Keratinocyte (primary cell): Measurements from ENCODE around the gene SOD2. TPM values are rescaled to one million over a fixed set of nuclear protein-coding genes. Genes with fewer than 3 reads are reported as not detected.
"Not testable (repeated sequence)": the region's sequence is repeated elsewhere in the genome, so short reads cannot be mapped to it uniquely, and the experiment has no call there.

ENCODE experiments used
- DNase-seq: peaks from one replicate; pipeline ENCODE4 v3.0.0-alpha.2; 2011; ENCODE audit warnings: low read depth, missing footprints, low spot score
- FAIRE-seq: peaks from 2 replicates; lab custom pipeline; 2011; peaks lifted over from hg19 to GRCh38; lab: Jason Lieb, UNC
- H2AFZ ChIP-seq: 2 replicates; pipeline ENCODE4 v1.6.0; 2012; ENCODE audit warnings: low read length, control low read depth, inconsistent platforms; ENCODE audit not compliant: control insufficient read depth
- H3K27ac ChIP-seq: 2 replicates; pipeline ENCODE4 v1.5.1; 2011; ENCODE audit warnings: low read length; ENCODE audit not compliant: control insufficient read depth, insufficient read depth
- H3K27me3 ChIP-seq: 3 replicates; pipeline ENCODE4 v1.6.0; 2011; ENCODE audit warnings: low read length; ENCODE audit not compliant: control insufficient read depth, insufficient read depth; ENCODE audit errors: extremely low read depth
- H3K36me3 ChIP-seq, 2 experiments: 2 replicates in 1 of 2; 3 replicates in 1 of 2; pipeline ENCODE4 v1.5.1; 2011; ENCODE audit warnings: low read length in 2 of 2, mild to moderate bottlenecking in 1 of 2; ENCODE audit not compliant: control insufficient read depth in 2 of 2, insufficient read depth in 2 of 2; ENCODE audit errors: extremely low read depth in 1 of 2
- H3K4me1 ChIP-seq: 3 replicates; pipeline ENCODE4 v1.5.1; 2011; ENCODE audit warnings: low read length; ENCODE audit not compliant: control insufficient read depth, insufficient read depth; ENCODE audit errors: extremely low read depth
- H3K4me2 ChIP-seq: 3 replicates; pipeline ENCODE4 v1.6.0; 2011; ENCODE audit warnings: low read depth, low read length; ENCODE audit not compliant: control insufficient read depth, insufficient read depth; ENCODE audit errors: extremely low read depth
- H3K4me3 ChIP-seq, 3 experiments: fragments of 200-600 bp in 1 of 3; sonication (generic) in 1 of 3; 2 replicates in 2 of 3; 3 replicates in 1 of 3; pipeline ENCODE4 v1.5.1; 2011 to 2016; ENCODE audit warnings: low read length in 3 of 3, mild to moderate bottlenecking in 3 of 3, control low read depth in 2 of 3, inconsistent platforms in 1 of 3, low read depth in 1 of 3, mixed read lengths in 1 of 3, mixed run types in 1 of 3, moderate library complexity in 1 of 3; ENCODE audit not compliant: control insufficient read depth in 2 of 3, insufficient read depth in 2 of 3; ENCODE audit errors: extremely low read depth in 1 of 3
- H3K79me2 ChIP-seq: 2 replicates; pipeline ENCODE4 v1.6.0; 2012; ENCODE audit warnings: low read length; ENCODE audit not compliant: control insufficient read depth, insufficient read depth
- H3K9ac ChIP-seq: 3 replicates; pipeline ENCODE4 v1.6.0; 2011; ENCODE audit warnings: low read length; ENCODE audit not compliant: control insufficient read depth, insufficient read depth; ENCODE audit errors: extremely low read depth
- H3K9me1 ChIP-seq: 3 replicates; pipeline ENCODE4 v1.6.0; 2011; ENCODE audit warnings: low read length; ENCODE audit not compliant: control insufficient read depth, insufficient read depth; ENCODE audit errors: extremely low read depth
- H3K9me3 ChIP-seq: 2 replicates; pipeline ENCODE4 v1.5.1; 2012; ENCODE audit warnings: low read depth, low read length; ENCODE audit not compliant: control insufficient read depth
- H4K20me1 ChIP-seq: 3 replicates; pipeline ENCODE4 v1.6.0; 2011; ENCODE audit warnings: low read length; ENCODE audit not compliant: control insufficient read depth, insufficient read depth; ENCODE audit errors: extremely low read depth
- CTCF ChIP-seq, 3 experiments: IDR thresholded peaks in 1 of 3; conservative IDR thresholded peaks in 1 of 3; optimal IDR thresholded peaks in 1 of 3; 2 replicates in 2 of 3; 3 replicates in 1 of 3; pipeline versions ENCODE3 to v1.5.1; 2011; ENCODE audit warnings: low read length in 3 of 3, mild to moderate bottlenecking in 3 of 3, moderate library complexity in 2 of 3, control low read depth in 1 of 3, inconsistent platforms in 1 of 3; ENCODE audit not compliant: insufficient read depth in 2 of 3; ENCODE audit errors: extremely low read depth in 1 of 3
- EZH2 ChIP-seq: IDR thresholded peaks from one replicate; pipeline ENCODE4 v1.6.1; 2012; ENCODE audit warnings: inconsistent platforms, mild to moderate bottlenecking, low read length, moderate library complexity
- dilution Hi-C: fragments of 300-500 bp; cut with MboI; formaldehyde crosslinking; loops from one replicate; pipeline ENCODE4 v1.7.0; 2020; ENCODE audit warnings: low sequenced_read_pairs; ENCODE audit not compliant: extremely low pct_ligation_motif_present
- polyA plus RNA-seq, 5 experiments: library from polyadenylated mRNA; depleted of rRNA in 3 of 5; stranded (reverse) in 3 of 5; stranded (forward) in 1 of 5; unstranded in 1 of 5; fragments of >200 nt; gene quantifications; 1 replicate in 1 of 5; 2 replicates in 3 of 5; 3 replicates in 1 of 5; pipeline versions ENCODE4 v1.2.1 to v1.2.3, GENCODE V29; 2011 to 2012; ENCODE audit warnings: missing spikeins in 2 of 5, low read depth in 1 of 5, low replicate concordance in 1 of 5

Gene SOD2
- polyA plus RNA-seq, 1 donor (not counting 4 experiments of a cell fraction or from before 2014, with no cell fraction given): 41.9 TPM

- no peak for TF ChIP-seq EZH2
- TF ChIP-seq CTCF (optimal IDR thresholded peaks at IDR 0.05 in 1 of 3, IDR thresholded peaks at IDR 0.05 in 1 of 3, conservative IDR thresholded peaks at IDR 0.05 in 1 of 3; ENCODE audit: extremely low read depth in 1 of 3, insufficient read depth in 2 of 3, low read length in 3 of 3): peak in 2 of 3 experiments; percentile 57 to 84
- Histone ChIP-seq H2AFZ (peak overlapping the region; percentile 72), H3K9ac (peak overlapping the region; percentile 77), H3K4me1 (peaks cover 27% of the 10 kb centered on the region), H3K4me3 (peak overlapping the region in 2 of 3 experiments; percentile 82 to 84), H3K9me3 (no peaks in the 10 kb centered on the region), H3K4me2 (peak overlapping the region; percentile 94), H3K27me3 (no peaks in the 10 kb centered on the region), H4K20me1 (no peaks in the 10 kb centered on the region), H3K79me2 (peaks cover 20% of the 10 kb centered on the region), H3K27ac (peak overlapping the region; percentile 85), H3K9me1 (no peaks in the 10 kb centered on the region), H3K36me3 (peaks cover 1 to 12% of the 10 kb centered on the region in 2 experiments)
- DNase-seq (no peak), FAIRE-seq (peak; percentile 49)
- dilution Hi-C loops: no loop called here
Measured at GRCh38 chr6:159691133-159691962, 1.7 kb downstream of the SOD2 start.

GRCh38 chr6:159690135-159690534, 2.9 kb downstream of the SOD2 start:
- dilution Hi-C loops, H3K27ac ChIP-seq, FAIRE-seq, DNase-seq, H3K9me1 ChIP-seq, H3K27me3 ChIP-seq, H3K4me3 ChIP-seq, H3K9me3 ChIP-seq, H4K20me1 ChIP-seq, H2AFZ ChIP-seq, H3K9ac ChIP-seq, H3K4me2 ChIP-seq: not testable (repeated sequence)
- H3K36me3 ChIP-seq: peaks cover 1 to 12% of the 10 kb centered on the region in 2 experiments
- peaks cover 20% of the 10 kb centered on the region for H3K79me2 ChIP-seq
- peaks cover 27% of the 10 kb centered on the region for H3K4me1 ChIP-seq
